Measurements from ENCODE around the gene ACOT11.

DNA sequence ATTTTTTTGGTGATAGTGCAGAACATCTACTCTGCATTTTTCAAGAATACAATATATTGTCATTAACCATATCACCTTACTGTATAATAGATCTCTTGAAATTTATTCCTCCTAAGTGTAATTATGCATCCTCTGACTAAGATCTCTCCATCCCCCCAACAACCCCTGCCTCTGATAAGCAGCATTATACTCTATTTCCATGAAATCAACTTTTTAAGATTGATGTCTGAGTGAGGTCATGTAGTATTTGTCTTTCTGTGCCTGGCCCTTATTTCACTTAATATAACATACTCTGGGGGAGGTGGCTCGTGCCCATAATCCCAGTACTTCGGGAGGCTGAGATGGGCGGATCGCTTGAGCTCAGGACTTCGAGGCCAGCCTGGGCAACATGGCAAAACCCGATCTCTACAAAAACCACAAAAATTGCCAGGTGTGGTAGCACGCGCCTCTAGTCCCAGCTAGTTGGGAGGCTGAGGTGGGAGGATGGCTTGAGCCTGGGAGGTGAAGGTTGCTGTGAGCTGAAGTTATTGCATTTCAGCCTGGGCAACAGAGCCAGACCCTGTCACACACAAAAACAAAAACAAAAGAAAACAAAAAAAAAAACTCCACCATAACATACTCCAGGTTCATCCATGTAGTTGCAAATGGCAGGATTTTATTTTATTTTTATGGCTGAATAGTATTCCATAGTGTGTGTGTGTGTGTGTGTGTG, 5.7 kb downstream of the ACOT11 start:
- no peak for TF ChIP-seq CTCF (conservative IDR thresholded peaks at IDR 0.05 in 1 of 2, IDR thresholded peaks at IDR 0.05 in 1 of 2; ENCODE audit: low read depth in 1 of 2, low read length in 2 of 2)
- no peak for TF ChIP-seq EZH2 (IDR thresholded peaks at IDR 0.05; ENCODE audit: low read length, missing control alignments)

Measured in fibroblast of lung (primary cell).